DMS53 treated with DMSO at 0.1 percent for 48 hours (cell line): Measurements from ENCODE around the gene LINGO1.

Source experiments
- DNase-seq: peaks from one replicate; lab custom pipeline; 2025; ENCODE audit not compliant: unreplicated experiment; lab: John Stamatoyannopoulos, UW

Gene LINGO1

GRCh38 chr15:77657634-77658238 lies 25.0 kb upstream of the LINGO1 start:
- DNase-seq, result no peak

- DNase-seq, result no peak
Observed at GRCh38 chr15:77656294-77656693, 23.6 kb upstream of the LINGO1 start.

DNA sequence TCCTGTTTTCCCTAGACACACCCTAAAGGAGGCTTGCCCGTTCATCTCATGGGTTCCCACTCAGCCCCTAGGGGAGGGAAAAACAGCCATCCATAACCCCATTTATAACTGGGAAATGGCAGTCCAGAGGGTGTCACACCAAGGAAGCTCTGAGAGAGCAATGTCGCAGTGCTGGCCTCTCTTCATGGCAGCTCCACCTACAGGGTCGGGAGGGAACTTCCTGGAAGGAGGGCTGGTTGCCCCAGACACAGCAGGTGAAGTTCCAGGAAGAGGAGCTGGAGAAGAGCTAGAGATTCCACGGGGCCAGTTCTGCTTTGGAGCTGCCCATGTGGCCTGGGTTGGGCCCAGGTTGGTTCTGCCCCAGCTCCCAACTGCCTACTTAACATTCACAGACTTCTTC lies 22.3 kb upstream of the LINGO1 start:
- DNase-seq, result peak; percentile 12

GRCh38 chr15:77653832-77654480 lies 21.2 kb upstream of the LINGO1 start:
- DNase-seq, result no peak

DNA sequence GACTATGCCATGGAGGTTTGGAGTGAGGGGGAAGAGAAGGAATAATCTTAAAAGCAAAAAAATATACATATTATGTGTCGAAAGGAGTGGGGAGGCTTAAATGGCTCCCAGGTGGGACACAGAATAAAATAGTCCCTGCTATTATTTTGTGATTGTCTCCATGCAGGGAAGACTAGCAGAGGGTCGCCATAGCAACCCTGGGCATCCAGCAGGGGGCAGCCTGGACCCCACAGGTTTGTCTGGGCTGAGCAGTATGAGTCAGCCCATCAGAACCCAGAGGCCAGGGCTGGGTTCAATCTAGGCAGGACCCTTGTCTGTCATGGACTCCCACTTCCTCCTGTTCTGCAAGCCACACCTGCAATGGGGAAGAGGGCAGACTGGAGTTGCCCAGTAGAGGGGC lies 17.6 kb upstream of the LINGO1 start:
- DNase-seq, result no peak

DNA sequence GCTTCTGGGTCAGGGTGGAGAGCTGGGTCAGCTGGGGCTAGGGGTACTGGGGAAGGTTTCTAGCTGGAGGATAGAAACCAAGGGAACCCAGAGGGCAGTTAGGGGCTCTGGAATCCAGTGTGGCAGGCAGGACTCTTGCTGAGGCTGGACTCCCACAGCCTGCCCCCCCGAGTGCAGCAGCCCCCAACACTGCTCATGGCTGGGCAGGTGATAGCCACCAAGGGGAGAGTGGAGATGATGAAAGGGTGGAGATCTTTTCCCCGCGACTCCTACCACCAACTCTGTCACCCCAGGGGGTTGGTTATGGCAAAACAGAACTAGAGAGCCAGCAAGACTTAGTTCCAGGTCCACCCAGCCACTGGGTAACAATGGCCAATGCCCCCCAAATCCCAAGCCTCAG lies 16.9 kb upstream of the LINGO1 start:
- no peak for DNase-seq

DNA sequence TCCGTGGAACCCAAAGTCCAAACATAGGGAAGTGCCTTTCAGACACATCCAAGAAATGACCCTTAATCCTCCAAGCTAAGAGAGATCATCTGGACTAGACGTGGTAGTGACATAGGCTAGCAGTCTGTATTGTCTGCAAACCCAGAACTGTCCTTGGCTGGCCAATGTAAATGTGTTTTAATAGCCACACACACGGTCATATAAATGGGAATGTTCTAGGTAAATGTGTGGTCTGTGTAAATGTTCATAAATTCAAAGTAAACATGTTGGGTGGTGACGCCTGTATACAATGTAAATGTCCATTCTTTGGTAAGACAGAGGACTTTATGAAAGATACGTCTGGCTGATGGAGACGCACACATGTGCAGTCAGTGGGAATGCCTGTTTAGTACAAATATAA lies 16.3 kb upstream of the LINGO1 start:
- DNase-seq, result no peak

DNA sequence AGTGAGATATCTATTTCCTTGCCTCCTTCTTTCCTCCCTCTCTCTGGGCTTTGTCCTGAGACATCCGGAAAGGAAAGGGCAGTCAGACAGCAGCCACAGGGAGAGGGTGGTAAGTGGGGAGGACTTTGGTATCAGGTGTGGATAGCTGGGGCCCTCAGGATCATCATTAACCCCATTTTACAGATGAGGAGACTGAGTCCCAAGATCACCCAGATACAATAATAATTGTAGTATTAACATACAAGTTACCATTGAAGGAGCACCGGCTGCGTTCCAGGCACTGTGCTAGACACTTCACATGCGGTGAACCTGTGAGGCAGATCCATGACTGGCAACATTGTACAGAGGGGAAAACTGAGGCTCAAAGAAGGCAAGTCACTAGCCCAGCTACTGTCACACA lies 15.2 kb upstream of the LINGO1 start:
- no peak for DNase-seq

DNA sequence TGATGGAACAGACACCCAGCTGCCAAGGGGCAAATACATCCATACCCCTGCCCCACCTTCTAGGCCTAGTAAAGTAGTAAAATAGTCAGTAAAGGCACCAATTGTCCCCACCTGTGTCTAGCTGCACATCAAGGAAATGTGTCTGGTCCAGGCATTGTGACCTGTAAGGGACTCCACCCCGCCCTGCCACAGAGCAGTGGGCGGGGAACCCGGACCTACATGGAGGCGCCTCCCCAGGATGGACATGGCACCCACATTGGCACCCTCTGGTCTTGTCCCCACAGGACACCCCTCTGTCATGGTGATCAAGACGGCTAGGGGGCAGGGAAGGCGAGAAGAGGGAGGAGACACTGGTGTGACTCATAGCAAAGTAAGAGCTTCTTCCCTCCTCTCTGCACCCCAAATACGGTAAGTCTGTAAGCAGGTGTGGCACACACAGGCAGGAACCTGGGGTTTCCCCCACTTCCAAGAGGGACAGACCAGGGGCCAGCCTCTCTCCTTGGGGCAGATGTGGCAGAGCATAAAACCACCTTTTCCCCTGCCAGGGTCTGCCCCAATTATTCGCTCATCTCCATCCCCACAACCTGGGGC lies 13.5 kb upstream of the LINGO1 start:
- no peak for DNase-seq

GRCh38 chr15:77645602-77646001 lies 12.9 kb upstream of the LINGO1 start:
- DNase-seq, result no peak

- DNase-seq, result no peak
Observed at GRCh38 chr15:77644543-77645247, 12.0 kb upstream of the LINGO1 start.

GRCh38 chr15:77643764-77644163 lies 11.1 kb upstream of the LINGO1 start:
- DNase-seq, result no peak

DNA sequence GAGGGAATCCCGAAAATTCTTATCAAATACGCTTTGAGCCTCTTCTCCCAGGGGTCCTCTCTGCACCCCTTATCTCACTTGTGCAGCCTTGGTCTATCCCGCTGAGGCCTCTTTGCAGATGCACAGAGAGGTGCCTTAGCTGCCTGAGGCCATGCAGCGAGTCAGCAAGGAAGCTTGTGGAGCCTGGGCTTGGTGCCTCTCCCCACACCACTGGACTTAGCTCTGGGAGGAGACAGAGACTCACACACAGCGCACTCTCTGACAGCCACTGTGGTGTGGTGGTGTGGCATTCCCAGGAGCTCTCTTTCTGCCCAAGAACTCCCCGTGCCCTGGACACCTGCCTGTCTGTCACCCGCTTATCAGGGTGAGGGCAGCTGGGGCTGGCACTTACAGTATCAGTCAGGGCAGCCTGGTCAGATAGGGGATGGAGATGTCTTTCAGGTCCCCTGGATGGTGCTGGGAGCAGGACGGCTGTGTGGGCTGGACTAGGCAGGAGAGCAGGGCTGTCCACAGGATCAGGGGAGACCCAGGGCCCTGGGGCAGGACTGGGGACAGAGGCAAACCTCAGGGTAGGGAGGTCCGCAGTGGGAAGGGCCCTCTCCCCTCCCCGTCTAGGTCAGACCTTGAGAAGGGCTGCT lies 10.2 kb upstream of the LINGO1 start:
- DNase-seq, result no peak

GRCh38 chr15:77641999-77642398 lies 9.3 kb upstream of the LINGO1 start:
- no peak for DNase-seq

- no peak for DNase-seq
Observed at GRCh38 chr15:77640615-77641014, 7.9 kb upstream of the LINGO1 start.

DNA sequence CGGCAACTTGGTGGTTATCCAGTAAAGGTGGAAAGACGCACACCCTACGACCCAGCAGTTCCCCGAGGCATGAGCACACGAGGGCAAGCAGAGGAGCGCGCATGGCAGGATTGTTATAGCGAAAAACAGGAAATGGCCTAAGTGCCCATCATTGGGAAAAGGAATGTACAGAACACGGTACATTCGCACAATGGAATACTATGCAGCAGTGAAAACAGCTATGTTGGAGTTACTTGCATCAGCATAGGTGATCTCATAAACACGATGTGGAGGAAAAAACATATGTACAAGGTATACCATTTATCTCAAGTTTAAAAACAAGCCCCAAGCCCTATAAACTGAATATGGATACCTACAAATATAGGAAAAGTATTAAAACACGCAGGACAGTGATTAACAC lies 6.7 kb upstream of the LINGO1 start:
- DNase-seq, result no peak

- no peak for DNase-seq
Observed at GRCh38 chr15:77637851-77638692, 5.4 kb upstream of the LINGO1 start.

- no peak for DNase-seq
Observed at GRCh38 chr15:77636209-77636608, 3.5 kb upstream of the LINGO1 start.

- DNase-seq, result peak; percentile 43
Observed at GRCh38 chr15:77634266-77634962, 1.7 kb upstream of the LINGO1 start.

- DNase-seq, result no peak
Observed at GRCh38 chr15:77633913-77634265, 1.2 kb upstream of the LINGO1 start.
